Measurements from ENCODE around the gene SARDH.

SARDH gene

GRCh38 chr9:133715866-133716563, 22.1 kb downstream of the SARDH start:
- DNase-seq (ENCODE audit: insufficient read length) (no peak), FAIRE-seq (no peak)
- TF ChIP-seq POLR2AphosphoS5 (IDR thresholded peaks at IDR 0.05; ENCODE audit: low read depth, low read length) (no peak), TAF1 (IDR thresholded peaks at IDR 0.05; ENCODE audit: borderline replicate concordance, low read depth, low read length) (no peak), POLR2A (IDR thresholded peaks at IDR 0.05; ENCODE audit: low read depth, low read length) (no peak)

- no peak for FAIRE-seq
- TF ChIP-seq TAF1 (IDR thresholded peaks at IDR 0.05; ENCODE audit: borderline replicate concordance, low read depth, low read length) (no peak), POLR2A (IDR thresholded peaks at IDR 0.05; ENCODE audit: low read depth, low read length) (no peak), POLR2AphosphoS5 (IDR thresholded peaks at IDR 0.05; ENCODE audit: low read depth, low read length) (no peak)
- no peak for DNase-seq (ENCODE audit: insufficient read length)
Observed at GRCh38 chr9:133715295-133715865, 22.8 kb downstream of the SARDH start.

GRCh38 chr9:133714606-133715294, 23.4 kb downstream of the SARDH start:
- DNase-seq (ENCODE audit: insufficient read length) (no peak), FAIRE-seq (no peak)
- TF ChIP-seq TAF1 (IDR thresholded peaks at IDR 0.05; ENCODE audit: borderline replicate concordance, low read depth, low read length) (no peak), POLR2A (IDR thresholded peaks at IDR 0.05; ENCODE audit: low read depth, low read length) (no peak), POLR2AphosphoS5 (IDR thresholded peaks at IDR 0.05; ENCODE audit: low read depth, low read length) (no peak)

- TF ChIP-seq POLR2AphosphoS5 (IDR thresholded peaks at IDR 0.05; ENCODE audit: low read depth, low read length) (no peak), TAF1 (IDR thresholded peaks at IDR 0.05; ENCODE audit: borderline replicate concordance, low read depth, low read length) (no peak)
- DNase-seq (ENCODE audit: insufficient read length) = no peak
- FAIRE-seq = no peak
Observed at GRCh38 chr9:133713960-133714495, 24.1 kb downstream of the SARDH start.

GRCh38 chr9:133713150-133713959, 24.8 kb downstream of the SARDH start:
- FAIRE-seq (no peak), DNase-seq (ENCODE audit: insufficient read length) (no peak)
- TF ChIP-seq TAF1 (IDR thresholded peaks at IDR 0.05; ENCODE audit: borderline replicate concordance, low read depth, low read length) (no peak), POLR2A (IDR thresholded peaks at IDR 0.05; ENCODE audit: low read depth, low read length) (no peak), POLR2AphosphoS5 (IDR thresholded peaks at IDR 0.05; ENCODE audit: low read depth, low read length) (no peak)

- FAIRE-seq (no peak), DNase-seq (ENCODE audit: insufficient read length) (no peak)
- TF ChIP-seq POLR2AphosphoS5 (IDR thresholded peaks at IDR 0.05; ENCODE audit: low read depth, low read length) = no peak
- no peak for TF ChIP-seq TAF1 (IDR thresholded peaks at IDR 0.05; ENCODE audit: borderline replicate concordance, low read depth, low read length)
- TF ChIP-seq POLR2A (IDR thresholded peaks at IDR 0.05; ENCODE audit: low read depth, low read length) = no peak
Observed at GRCh38 chr9:133712221-133713100, 25.7 kb downstream of the SARDH start.

- no peak for TF ChIP-seq POLR2AphosphoS5 (IDR thresholded peaks at IDR 0.05; ENCODE audit: low read depth, low read length)
- no peak for TF ChIP-seq POLR2A (IDR thresholded peaks at IDR 0.05; ENCODE audit: low read depth, low read length)
- TF ChIP-seq TAF1 (IDR thresholded peaks at IDR 0.05; ENCODE audit: borderline replicate concordance, low read depth, low read length) = no peak
- DNase-seq (ENCODE audit: insufficient read length) = no peak
- FAIRE-seq = no peak
Observed at GRCh38 chr9:133711428-133712220, 26.5 kb downstream of the SARDH start.

GRCh38 chr9:133710661-133711427, 27.3 kb downstream of the SARDH start:
- TF ChIP-seq POLR2A (IDR thresholded peaks at IDR 0.05; ENCODE audit: low read depth, low read length) = no peak
- TF ChIP-seq POLR2AphosphoS5 (IDR thresholded peaks at IDR 0.05; ENCODE audit: low read depth, low read length) = no peak
- no peak for TF ChIP-seq TAF1 (IDR thresholded peaks at IDR 0.05; ENCODE audit: borderline replicate concordance, low read depth, low read length)
- no peak for DNase-seq (ENCODE audit: insufficient read length)

More at GRCh38 chr9:133710661-133711427, 27.3 kb downstream of the SARDH start:
- FAIRE-seq = no peak
